H9 (cell line): ENCODE measurements around the gene GALNT10. TPM values are rescaled to one million over a fixed set of nuclear protein-coding genes. Genes with fewer than 3 reads are reported as not detected.

Source experiments
- DNase-seq: peaks from one replicate; pipeline ENCODE4 v3.0.0-alpha.2; 2017
- H2AFZ ChIP-seq: one replicate; pipeline ENCODE4 v1.6.1; 2013; ENCODE audit warnings: mild to moderate bottlenecking, low read length, control low read depth, moderate library complexity
- H2AK5ac ChIP-seq: 2 replicates; pipeline ENCODE4 v1.6.1; 2013; ENCODE audit warnings: low read length, control low read depth, mixed read lengths; ENCODE audit not compliant: insufficient read length
- H2BK120ac ChIP-seq: one replicate; pipeline ENCODE4 v1.6.1; 2013; ENCODE audit warnings: low read depth, mild to moderate bottlenecking, low read length, control low read depth, inconsistent platforms; ENCODE audit not compliant: poor library complexity, severe bottlenecking
- H2BK12ac ChIP-seq: 2 replicates; pipeline ENCODE4 v1.6.1; 2013; ENCODE audit warnings: low read length, control low read depth, mixed read lengths, low read depth; ENCODE audit not compliant: insufficient read length
- H2BK15ac ChIP-seq: 2 replicates; pipeline ENCODE4 v1.6.1; 2013; ENCODE audit warnings: low read depth, low read length, control low read depth
- H2BK20ac ChIP-seq: one replicate; pipeline ENCODE4 v1.6.1; 2013; ENCODE audit warnings: low read depth, mild to moderate bottlenecking, low read length, control low read depth, inconsistent platforms; ENCODE audit not compliant: poor library complexity, severe bottlenecking
- H2BK5ac ChIP-seq: 2 replicates; pipeline ENCODE4 v1.6.1; 2013; ENCODE audit warnings: low read length, control low read depth, mixed read lengths; ENCODE audit not compliant: insufficient read length
- H3K14ac ChIP-seq: 2 replicates; pipeline ENCODE4 v1.6.1; 2013; ENCODE audit warnings: low read length, control low read depth; ENCODE audit not compliant: insufficient read depth
- H3K18ac ChIP-seq: 2 replicates; pipeline ENCODE4 v1.6.1; 2013; ENCODE audit warnings: low read depth, mild to moderate bottlenecking, mixed read lengths, low read length, control low read depth; ENCODE audit not compliant: insufficient read length
- H3K23ac ChIP-seq: 2 replicates; pipeline ENCODE4 v1.6.1; 2013; ENCODE audit warnings: low read length, control low read depth, mixed read lengths, low read depth; ENCODE audit not compliant: insufficient read length
- H3K23me2 ChIP-seq: 2 replicates; pipeline ENCODE4 v1.6.1; 2013; ENCODE audit warnings: low read depth, mild to moderate bottlenecking, mixed read lengths, low read length, control low read depth; ENCODE audit not compliant: insufficient read length, poor library complexity, severe bottlenecking
- H3K27ac ChIP-seq: 2 replicates; pipeline ENCODE4 v1.5.1; 2013; ENCODE audit warnings: low read length, control low read depth, mixed read lengths, low read depth; ENCODE audit not compliant: insufficient read length
- H3K27me3 ChIP-seq: 2 replicates; pipeline ENCODE4 v1.6.1; 2013; ENCODE audit warnings: low read length, control low read depth, inconsistent platforms; ENCODE audit not compliant: insufficient read depth
- H3K4ac ChIP-seq: 2 replicates; pipeline ENCODE4 v1.6.1; 2013; ENCODE audit warnings: low read depth, mild to moderate bottlenecking, control low read depth, inconsistent platforms, low read length, moderate library complexity
- H3K4me1 ChIP-seq: 2 replicates; pipeline ENCODE4 v1.6.1; 2013; ENCODE audit warnings: low read length, control low read depth, inconsistent platforms; ENCODE audit not compliant: insufficient read depth
- H3K4me2 ChIP-seq: 2 replicates; pipeline ENCODE4 v1.6.1; 2013; ENCODE audit warnings: low read length, control low read depth, mixed read lengths; ENCODE audit not compliant: insufficient read length, insufficient read depth
- H3K56ac ChIP-seq: 2 replicates; pipeline ENCODE4 v1.6.1; 2013; ENCODE audit warnings: low read depth, mild to moderate bottlenecking, mixed read lengths, low read length, control low read depth; ENCODE audit not compliant: insufficient read length
- H3K79me1 ChIP-seq: 2 replicates; pipeline ENCODE4 v1.6.1; 2013; ENCODE audit warnings: low read depth, mild to moderate bottlenecking, moderate library complexity, low read length, control low read depth, inconsistent platforms; ENCODE audit not compliant: insufficient read depth, poor library complexity, severe bottlenecking
- H3K79me2 ChIP-seq: 2 replicates; pipeline ENCODE4 v1.6.1; 2013; ENCODE audit warnings: low read length, control low read depth, inconsistent platforms; ENCODE audit not compliant: insufficient read depth
- H3K9ac ChIP-seq: 2 replicates; pipeline ENCODE4 v1.6.1; 2013; ENCODE audit warnings: low read length, control low read depth, mixed read lengths; ENCODE audit not compliant: insufficient read length; ENCODE audit errors: extremely low read depth
- H3K9me3 ChIP-seq: one replicate; pipeline ENCODE4 v1.6.1; 2013; ENCODE audit warnings: low read depth, low read length, inconsistent platforms; ENCODE audit not compliant: control insufficient read depth
- H3T11ph ChIP-seq: one replicate; pipeline ENCODE4 v1.6.1; 2013; ENCODE audit warnings: mild to moderate bottlenecking, low read length, control low read depth, inconsistent platforms
- H4K20me1 ChIP-seq: one replicate; pipeline ENCODE4 v1.6.1; 2013; ENCODE audit not compliant: control insufficient read depth, insufficient read length, insufficient read depth
- H4K5ac ChIP-seq: 2 replicates; pipeline ENCODE4 v1.6.1; 2013; ENCODE audit warnings: low read depth, mild to moderate bottlenecking, mixed read lengths, low read length, control low read depth; ENCODE audit not compliant: insufficient read length
- H4K8ac ChIP-seq: replicated peaks from 2 replicates; pipeline ENCODE4 v1.6.1; 2013; ENCODE audit warnings: low read length, control low read depth, mixed read lengths, low read depth; ENCODE audit not compliant: insufficient read length
- H4K91ac ChIP-seq: 2 replicates; pipeline ENCODE4 v1.6.1; 2013; ENCODE audit warnings: low read depth, mild to moderate bottlenecking, moderate library complexity, mixed read lengths, low read length, control low read depth; ENCODE audit not compliant: insufficient read length
- H3K27ac Mint-ChIP-seq, 3 experiments: 2 replicates in 2 of 3; 3 replicates in 1 of 3; pipeline ENCODE4 v1.8.0; 2020 to 2021; ENCODE audit warnings: mixed read lengths in 3 of 3, mild to moderate bottlenecking in 1 of 3, moderate library complexity in 1 of 3
- H3K27me3 Mint-ChIP-seq: 2 replicates; pipeline ENCODE4 v1.8.0; 2021; ENCODE audit warnings: low read depth, mild to moderate bottlenecking, moderate library complexity, mixed read lengths
- H3K36me3 Mint-ChIP-seq, 3 experiments: 2 replicates in 2 of 3; 3 replicates in 1 of 3; pipeline ENCODE4 v1.8.0; 2020 to 2021; ENCODE audit warnings: low read depth in 3 of 3, mixed read lengths in 3 of 3; ENCODE audit not compliant: insufficient read depth in 1 of 3
- H3K4me1 Mint-ChIP-seq, 2 experiments: 2 replicates each; pipeline ENCODE4 v1.8.0; 2020; ENCODE audit warnings: mixed read lengths in 2 of 2
- H3K4me3 Mint-ChIP-seq, 2 experiments: 2 replicates in 1 of 2; 3 replicates in 1 of 2; pipeline ENCODE4 v1.8.0; 2020 to 2021; ENCODE audit warnings: mild to moderate bottlenecking in 2 of 2, mixed read lengths in 2 of 2, moderate library complexity in 1 of 2
- H3K9me3 Mint-ChIP-seq, 2 experiments: 2 replicates in 1 of 2; 3 replicates in 1 of 2; pipeline ENCODE4 v1.8.0; 2020; ENCODE audit warnings: mild to moderate bottlenecking in 2 of 2, mixed read lengths in 2 of 2, moderate library complexity in 1 of 2
- WGBS: extraction: QIAGEN DNeasy Blood & Tissue Kit; methylation state at CpG from one replicate; pipeline ENCODE4 v1.1.7; 2013; ENCODE audit warnings: missing lambda C conversion rate, low lambda C conversion rate, mixed read lengths; ENCODE audit not compliant: insufficient read length; ENCODE audit errors: extremely low coverage; 5-methylcytosine and 5-hydroxymethylcytosine counted together
- total RNA-seq: library from RNA; stranded (reverse); gene quantifications from 2 replicates; pipeline ENCODE4 v1.2.1, GENCODE V29; 2021
- TF ChIP-seq, protein P1 (sequence below): fragments of 200-600 bp; sonication (generic); conservative IDR thresholded peaks from 3 replicates; pipeline ENCODE4 v1.8.0; 2021; ENCODE audit warnings: antibody characterized with exemption, mild to moderate bottlenecking

The GALNT10 gene
- total RNA-seq, 1 experiment from 2014 or later, result 15.4 TPM

DNA sequence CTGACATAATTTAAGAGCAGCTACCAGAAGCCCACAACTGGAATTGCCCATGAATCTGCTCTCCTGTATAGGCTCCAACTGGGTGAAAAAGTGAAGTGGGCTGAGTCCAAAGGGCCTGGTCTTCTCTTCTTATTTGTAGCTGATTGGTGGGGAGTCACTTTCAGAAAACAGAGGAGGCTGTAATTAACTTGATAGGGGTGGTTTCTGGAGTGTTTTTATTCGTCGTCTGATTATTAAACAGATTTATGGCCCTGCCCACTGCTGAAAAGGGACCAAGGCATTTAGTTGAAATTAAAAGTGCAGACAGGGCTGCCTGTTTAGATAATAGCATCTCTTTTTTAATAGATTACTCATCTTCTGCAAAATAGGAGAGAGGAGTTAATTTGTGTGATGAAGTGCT, 174.2 kb downstream of the GALNT10 start:
- H3K36me3 Mint-ChIP-seq, result no peaks in the 10 kb centered on the region
- WGBS, result no CpG with 5 or more reads among the region's 2 CpGs
- no peak overlapping the region for H3T11ph ChIP-seq
- H3K23ac ChIP-seq, result no peak overlapping the region
- H3K18ac ChIP-seq, result no peak overlapping the region
- H3K27me3 ChIP-seq, result no peaks in the 10 kb centered on the region
- no peak overlapping the region for H2BK120ac ChIP-seq
- no peak overlapping the region for H2BK12ac ChIP-seq
- H3K27ac Mint-ChIP-seq, result no peak overlapping the region
- no peak overlapping the region for H4K91ac ChIP-seq
- H4K5ac ChIP-seq, result no peak overlapping the region
- no peak overlapping the region for H3K27ac ChIP-seq
- no peaks in the 10 kb centered on the region for H3K23me2 ChIP-seq
- TF ChIP-seq, protein P1, sequence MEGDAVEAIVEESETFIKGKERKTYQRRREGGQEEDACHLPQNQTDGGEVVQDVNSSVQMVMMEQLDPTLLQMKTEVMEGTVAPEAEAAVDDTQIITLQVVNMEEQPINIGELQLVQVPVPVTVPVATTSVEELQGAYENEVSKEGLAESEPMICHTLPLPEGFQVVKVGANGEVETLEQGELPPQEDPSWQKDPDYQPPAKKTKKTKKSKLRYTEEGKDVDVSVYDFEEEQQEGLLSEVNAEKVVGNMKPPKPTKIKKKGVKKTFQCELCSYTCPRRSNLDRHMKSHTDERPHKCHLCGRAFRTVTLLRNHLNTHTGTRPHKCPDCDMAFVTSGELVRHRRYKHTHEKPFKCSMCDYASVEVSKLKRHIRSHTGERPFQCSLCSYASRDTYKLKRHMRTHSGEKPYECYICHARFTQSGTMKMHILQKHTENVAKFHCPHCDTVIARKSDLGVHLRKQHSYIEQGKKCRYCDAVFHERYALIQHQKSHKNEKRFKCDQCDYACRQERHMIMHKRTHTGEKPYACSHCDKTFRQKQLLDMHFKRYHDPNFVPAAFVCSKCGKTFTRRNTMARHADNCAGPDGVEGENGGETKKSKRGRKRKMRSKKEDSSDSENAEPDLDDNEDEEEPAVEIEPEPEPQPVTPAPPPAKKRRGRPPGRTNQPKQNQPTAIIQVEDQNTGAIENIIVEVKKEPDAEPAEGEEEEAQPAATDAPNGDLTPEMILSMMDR, result no peak
- no peak overlapping the region for H2BK5ac ChIP-seq
- H3K56ac ChIP-seq, result no peak overlapping the region
- H3K4me1 Mint-ChIP-seq, result peaks cover 21 to 22% of the 10 kb centered on the region in 2 experiments
- H2AK5ac ChIP-seq, result no peak overlapping the region
- no peak overlapping the region for H3K9ac ChIP-seq
- H3K4ac ChIP-seq, result no peak overlapping the region
- no peaks in the 10 kb centered on the region for H3K9me3 ChIP-seq
- no peak overlapping the region for H2AFZ ChIP-seq
- H2BK15ac ChIP-seq, result no peak overlapping the region
- H3K9me3 Mint-ChIP-seq, result no peaks in the 10 kb centered on the region
- no peak overlapping the region for H3K4me2 ChIP-seq
- H3K27me3 Mint-ChIP-seq, result no peaks in the 10 kb centered on the region; the same call in 1 of the 2 replicates
- H3K79me1 ChIP-seq, result no peaks in the 10 kb centered on the region
- H3K4me1 ChIP-seq, result no peaks in the 10 kb centered on the region; the same call in 1 of the 2 replicates
- DNase-seq, result no peak
- H4K8ac ChIP-seq, result no peak overlapping the region
- no peak overlapping the region for H3K14ac ChIP-seq
- no peaks in the 10 kb centered on the region for H3K79me2 ChIP-seq
- H2BK20ac ChIP-seq, result no peak overlapping the region
- H3K4me3 Mint-ChIP-seq, result no peak overlapping the region
- H4K20me1 ChIP-seq, result no peaks in the 10 kb centered on the region
